ENCODE results near the gene TMEM72. TPM values are rescaled to one million over a fixed set of nuclear protein-coding genes. Genes with fewer than 3 reads are reported as not detected.

TMEM72 gene
- polyA plus RNA-seq, 1 experiment, result not detected

- CTCF ChIA-PET, result interaction anchor here (1.3 to 9.8 kb wide), 6 partner anchors 10 to 37 kb away, joined by 3 to 87 read pairs (median 6); partner anchors contain the start of gene DEPP1
- Histone ChIP-seq H3K27me3 (ENCODE audit: control insufficient read depth, insufficient read depth, low read length) (no peaks in the 10 kb centered on the region), H3K4me3 (ENCODE audit: low read depth, low read length) (no peak overlapping the region), H3K36me3 (ENCODE audit: control insufficient read depth, insufficient read depth, low read length) (no peaks in the 10 kb centered on the region)
- TF ChIP-seq CTCF (IDR thresholded peaks at IDR 0.05; ENCODE audit: insufficient read depth, low read depth, low read length), result no peak
- POLR2A ChIA-PET, result no interaction called here
- DNase-seq (ENCODE audit: low read depth), result no peak
Observed at GRCh38 chr10:44965651-44966097, 54.5 kb downstream of the TMEM72 start.

GRCh38 chr10:44966129-44966815 lies 55.1 kb downstream of the TMEM72 start:
- TF ChIP-seq CTCF (IDR thresholded peaks at IDR 0.05; ENCODE audit: insufficient read depth, low read depth, low read length), result no peak
- ChIA-PET CTCF (interaction anchor here (0.8 to 9.8 kb wide), 6 partner anchors 10 to 34 kb away, joined by 3 to 87 read pairs (median 6); partner anchors contain the start of genes DEPP1 and ZNF22), POLR2A (interaction anchor here (0.6 kb wide), 1 partner anchor 37 kb away, joined by 3 read pairs; no protein-coding TSS in a partner anchor)
- DNase-seq (ENCODE audit: low read depth), result no peak
- Histone ChIP-seq H3K4me3 (ENCODE audit: low read depth, low read length) (no peak overlapping the region), H3K27me3 (ENCODE audit: control insufficient read depth, insufficient read depth, low read length) (no peaks in the 10 kb centered on the region), H3K36me3 (ENCODE audit: control insufficient read depth, insufficient read depth, low read length) (no peaks in the 10 kb centered on the region)

GRCh38 chr10:44966816-44967509 lies 55.8 kb downstream of the TMEM72 start:
- DNase-seq (ENCODE audit: low read depth), result no peak
- POLR2A ChIA-PET, result interaction anchor here (0.6 kb wide), 1 partner anchor 36 kb away, joined by 3 read pairs; no protein-coding TSS in a partner anchor
- Histone ChIP-seq H3K27me3 (ENCODE audit: control insufficient read depth, insufficient read depth, low read length) (no peaks in the 10 kb centered on the region), H3K4me3 (ENCODE audit: low read depth, low read length) (no peak overlapping the region), H3K36me3 (ENCODE audit: control insufficient read depth, insufficient read depth, low read length) (no peaks in the 10 kb centered on the region; the same call in 1 of the 2 replicates)
- TF ChIP-seq CTCF (IDR thresholded peaks at IDR 0.05; ENCODE audit: insufficient read depth, low read depth, low read length), result 0 out of 2 replicates have a peak, but pooled peaks have one; percentile 17
- CTCF ChIA-PET, result interaction anchor here (0.8 to 9.8 kb wide), 8 partner anchors 9 to 80 kb away, joined by 3 to 87 read pairs (median 4); partner anchors contain the start of genes DEPP1 and ZNF22

GRCh38 chr10:44967616-44968015 lies 56.5 kb downstream of the TMEM72 start:
- POLR2A ChIA-PET, result no interaction called here

More at GRCh38 chr10:44967616-44968015, 56.5 kb downstream of the TMEM72 start:
- H3K27me3 ChIP-seq (ENCODE audit: control insufficient read depth, insufficient read depth, low read length), result no peaks in the 10 kb centered on the region
- no peak for TF ChIP-seq CTCF (IDR thresholded peaks at IDR 0.05; ENCODE audit: insufficient read depth, low read depth, low read length)
- no peak for DNase-seq (ENCODE audit: low read depth)
- H3K36me3 ChIP-seq (ENCODE audit: control insufficient read depth, insufficient read depth, low read length), result no peaks in the 10 kb centered on the region; the same call in 1 of the 2 replicates
- H3K4me3 ChIP-seq (ENCODE audit: low read depth, low read length), result no peak overlapping the region
- CTCF ChIA-PET, result interaction anchor here (0.8 to 9.8 kb wide), 4 partner anchors 8 to 80 kb away, joined by 3 to 87 read pairs (median 4); partner anchors contain the start of gene DEPP1

Measured in BJ (cell line).